Activated gamma-delta T cell treated with Interleukin-2 at 50 U/mL for 16 hours (primary cell): ENCODE data around the gene PRICKLE2.

ENCODE experiments used
- DNase-seq: peaks from one replicate; pipeline ENCODE4 v3.0.0-alpha.2; 2020

PRICKLE2 gene

DNA sequence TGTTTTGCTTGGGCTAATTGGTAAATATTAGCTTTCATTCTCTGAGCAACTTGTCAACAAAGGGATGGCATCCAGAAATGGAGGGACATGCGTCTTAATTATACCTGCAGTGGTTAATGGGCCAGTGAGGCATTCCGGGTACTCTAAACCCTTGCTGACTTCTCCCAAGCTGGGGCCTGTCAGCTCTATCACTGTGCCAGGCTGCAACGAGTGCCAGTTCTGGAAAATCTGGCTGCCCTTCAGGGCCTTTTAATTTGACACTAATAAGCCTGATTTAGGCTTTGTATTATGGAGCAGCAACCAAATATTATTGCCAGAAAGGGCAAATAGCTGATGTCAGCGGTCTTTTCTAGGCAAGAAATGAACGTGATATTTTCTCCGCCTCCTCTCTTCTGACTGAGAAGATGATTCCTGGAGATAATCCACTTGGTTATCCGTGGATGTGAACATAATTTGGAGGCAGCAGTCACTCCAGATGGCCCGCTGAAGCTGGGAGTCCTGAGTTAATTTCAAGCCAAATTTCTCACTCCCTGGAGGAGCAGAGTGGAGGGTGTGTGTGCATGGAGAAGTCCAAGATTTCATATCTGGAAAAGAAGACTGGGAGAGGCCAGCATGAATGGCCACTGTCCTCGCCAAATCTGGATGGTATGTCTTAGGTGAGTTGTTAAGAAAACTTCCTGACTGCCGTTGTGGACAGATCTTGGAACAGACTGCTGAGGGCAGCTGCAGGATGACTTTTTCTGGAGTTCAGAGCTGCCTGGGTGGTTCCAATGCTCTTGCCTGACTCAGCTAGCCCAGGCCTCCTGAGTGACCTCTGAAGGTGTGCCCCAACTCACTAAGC is 157.5 kb downstream of the PRICKLE2 start:
- no peak for DNase-seq

- DNase-seq, result no peak
Measured at GRCh38 chr3:64064804-64065203, 160.5 kb downstream of the PRICKLE2 start.

DNA sequence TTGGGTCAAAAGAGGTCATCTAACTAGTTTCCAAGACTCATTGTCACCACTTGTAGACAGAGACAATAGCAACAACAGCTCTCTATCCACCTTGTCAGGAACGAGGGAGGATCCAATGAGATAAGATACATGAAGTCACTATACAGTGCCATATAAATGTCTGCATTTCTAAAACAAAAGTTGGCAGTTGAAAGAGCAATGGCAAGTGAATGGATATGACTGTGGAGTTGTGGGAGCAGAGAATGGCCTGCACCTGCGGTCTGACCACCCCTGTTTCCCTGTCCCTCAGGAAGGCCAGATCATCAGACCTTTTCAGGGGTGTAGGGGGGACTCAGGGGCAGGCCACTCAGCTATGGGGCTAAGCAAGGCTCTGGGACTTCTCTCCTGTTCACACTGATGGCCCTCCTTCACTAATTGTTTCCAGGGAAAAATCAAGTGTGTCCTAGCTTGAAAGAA is 161.3 kb downstream of the PRICKLE2 start:
- no peak for DNase-seq

- DNase-seq, result no peak
Measured at GRCh38 chr3:64063207-64063982, 161.9 kb downstream of the PRICKLE2 start.

DNA sequence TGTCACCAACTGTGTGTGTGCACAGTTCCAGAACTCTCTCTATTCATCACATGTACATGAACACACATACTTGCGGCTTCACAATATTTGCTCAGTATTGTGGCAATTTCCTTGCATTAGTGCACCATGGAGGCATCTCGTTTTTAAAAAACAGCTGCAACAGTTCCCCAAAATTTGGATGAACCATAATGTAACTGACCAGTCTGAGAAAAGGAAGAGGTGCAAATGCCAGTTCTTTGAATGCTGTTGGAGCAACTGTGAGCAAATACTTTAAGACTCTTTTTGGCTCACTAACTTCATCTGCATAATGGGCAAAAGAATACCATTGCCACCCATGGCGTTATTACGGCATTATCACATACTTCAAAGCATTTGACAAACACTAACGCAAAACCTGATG is 163.6 kb downstream of the PRICKLE2 start:
- DNase-seq, result no peak

GRCh38 chr3:64059484-64060175 is 165.6 kb downstream of the PRICKLE2 start:
- no peak for DNase-seq

DNA sequence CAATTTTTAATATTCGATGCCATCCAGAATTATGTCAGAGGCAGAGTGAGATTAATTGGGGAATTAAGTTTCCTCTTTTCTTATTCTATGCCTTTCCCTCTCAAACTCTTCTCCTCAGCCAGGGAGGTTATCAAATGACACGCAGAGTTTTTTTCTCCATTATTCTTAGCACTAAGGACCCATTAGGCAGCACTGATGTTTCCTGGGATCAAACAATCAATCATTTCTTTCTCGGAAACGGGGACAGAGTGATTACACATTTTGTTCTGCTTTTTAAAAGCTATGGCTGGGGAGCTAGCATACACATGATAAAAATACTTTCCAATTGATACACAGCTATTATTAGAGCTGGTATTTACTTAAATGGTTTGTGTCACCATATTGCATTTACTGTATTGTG is 166.7 kb downstream of the PRICKLE2 start:
- no peak for DNase-seq

DNA sequence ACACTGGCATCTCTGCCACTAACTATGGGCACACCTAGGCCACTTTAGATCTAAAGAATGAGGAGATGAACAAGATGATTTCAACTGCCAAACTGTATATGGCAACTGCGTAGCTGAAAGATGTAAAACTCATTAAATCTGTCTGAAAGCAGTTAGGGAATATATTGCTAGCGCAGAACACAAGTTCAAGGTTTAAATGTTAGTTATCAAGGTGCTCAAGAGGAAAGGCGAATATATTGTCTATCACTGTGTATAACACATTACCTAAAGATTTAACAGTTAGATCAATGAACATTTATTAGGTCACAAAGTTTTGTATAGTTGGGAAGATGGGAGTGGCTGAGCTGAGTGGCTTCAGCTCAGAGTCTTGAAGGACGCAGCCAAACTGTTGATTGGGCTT is 168.0 kb downstream of the PRICKLE2 start:
- DNase-seq, result no peak

DNA sequence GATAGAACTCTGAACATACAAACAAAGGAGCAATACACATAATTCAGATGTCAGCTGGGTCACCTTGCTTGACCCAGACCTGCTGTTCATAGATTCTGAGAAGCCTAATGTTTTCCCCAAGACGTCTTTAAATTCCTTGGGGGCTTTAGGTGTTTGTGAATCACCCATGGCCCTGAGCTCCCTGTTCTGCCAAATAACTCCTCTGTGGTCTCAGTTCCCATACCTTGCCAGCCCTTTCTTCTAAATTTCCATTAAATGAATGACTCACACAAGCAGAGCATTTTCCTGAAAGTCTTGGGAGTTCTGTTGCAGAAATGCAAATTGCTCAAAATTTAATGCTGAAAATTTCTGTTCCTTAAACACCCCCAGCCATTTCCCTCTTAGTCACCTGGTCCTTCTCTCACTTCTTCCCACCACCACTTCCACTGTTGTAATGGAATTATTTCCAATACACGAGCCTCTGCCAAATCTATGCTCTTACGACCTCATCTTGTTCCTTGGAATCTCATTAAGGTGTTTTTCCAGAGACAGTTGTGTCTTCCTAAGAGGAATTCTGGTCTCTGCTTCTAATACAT is 168.6 kb downstream of the PRICKLE2 start:
- DNase-seq, result no peak

DNA sequence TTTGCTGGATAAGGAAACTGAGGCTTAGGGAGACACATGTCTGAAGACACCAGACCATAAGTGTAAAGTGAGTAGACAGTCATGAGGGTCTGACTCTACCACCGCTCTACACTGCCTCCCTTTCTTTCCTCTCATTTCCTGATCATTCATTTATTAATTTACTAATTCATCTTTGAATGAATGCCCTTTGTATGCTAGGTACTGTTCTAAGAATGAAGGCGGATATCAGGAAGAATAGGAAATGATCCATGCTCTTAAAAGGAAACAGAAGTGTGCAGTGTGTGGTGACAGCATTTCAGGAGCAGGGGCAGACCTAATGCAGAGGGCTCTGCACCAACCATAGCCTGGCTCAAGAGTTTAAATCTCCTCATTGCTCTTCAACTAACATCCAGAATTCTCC is 170.2 kb downstream of the PRICKLE2 start:
- no peak for DNase-seq

- no peak for DNase-seq
Measured at GRCh38 chr3:64054488-64054887, 170.8 kb downstream of the PRICKLE2 start.

GRCh38 chr3:64053581-64053980 is 171.7 kb downstream of the PRICKLE2 start:
- DNase-seq, result no peak

DNA sequence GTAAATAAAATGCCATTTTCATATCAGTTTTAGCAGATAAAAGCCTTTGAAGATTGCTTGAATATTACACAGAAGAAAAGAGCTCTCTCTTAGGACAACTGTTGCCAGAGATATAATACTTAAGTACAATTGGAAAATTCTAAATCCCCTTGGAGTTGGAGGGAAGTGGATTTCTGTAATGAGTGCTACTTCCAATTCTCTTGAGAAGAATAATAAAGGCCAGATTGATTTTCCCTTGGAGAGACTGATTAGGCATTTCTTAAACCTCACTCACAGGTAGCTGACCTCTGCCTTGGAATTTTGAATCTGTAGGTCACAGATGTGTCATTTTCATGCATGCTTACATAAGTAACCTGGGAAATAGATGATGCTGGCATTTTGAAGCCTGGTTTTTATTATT is 172.1 kb downstream of the PRICKLE2 start:
- no peak for DNase-seq

GRCh38 chr3:64049832-64050231 is 175.4 kb downstream of the PRICKLE2 start:
- DNase-seq, result no peak

- DNase-seq, result no peak
Measured at GRCh38 chr3:64049136-64049535, 176.1 kb downstream of the PRICKLE2 start.

GRCh38 chr3:64048631-64049061 is 176.6 kb downstream of the PRICKLE2 start:
- DNase-seq, result no peak

DNA sequence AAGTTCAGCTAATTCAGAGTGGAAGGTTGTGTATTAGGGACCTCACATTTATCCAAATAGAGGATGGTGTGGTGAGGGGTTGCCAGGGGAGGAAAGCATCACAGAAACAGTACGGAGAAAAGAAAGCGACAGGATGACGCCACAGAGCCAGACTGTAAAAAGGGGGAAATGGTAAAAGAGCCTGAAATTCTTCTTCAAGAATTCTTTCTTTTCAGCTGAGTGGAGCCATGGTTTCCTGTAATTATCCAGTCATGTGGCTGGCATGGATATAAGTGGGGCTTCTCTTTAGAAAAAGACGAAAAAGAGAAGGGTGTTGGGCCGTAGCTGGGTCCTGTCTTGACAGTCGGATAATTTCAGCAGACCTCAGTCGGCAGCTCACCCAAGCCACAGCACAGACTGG is 177.5 kb downstream of the PRICKLE2 start:
- no peak for DNase-seq

GRCh38 chr3:64046996-64047594 is 178.2 kb downstream of the PRICKLE2 start:
- DNase-seq, result no peak

GRCh38 chr3:64046592-64046991 is 178.7 kb downstream of the PRICKLE2 start:
- DNase-seq, result no peak

- DNase-seq, result no peak
Measured at GRCh38 chr3:64042952-64043351, 182.3 kb downstream of the PRICKLE2 start.
